ENCODE data around the gene PHACTR3.

Gene PHACTR3

DNA sequence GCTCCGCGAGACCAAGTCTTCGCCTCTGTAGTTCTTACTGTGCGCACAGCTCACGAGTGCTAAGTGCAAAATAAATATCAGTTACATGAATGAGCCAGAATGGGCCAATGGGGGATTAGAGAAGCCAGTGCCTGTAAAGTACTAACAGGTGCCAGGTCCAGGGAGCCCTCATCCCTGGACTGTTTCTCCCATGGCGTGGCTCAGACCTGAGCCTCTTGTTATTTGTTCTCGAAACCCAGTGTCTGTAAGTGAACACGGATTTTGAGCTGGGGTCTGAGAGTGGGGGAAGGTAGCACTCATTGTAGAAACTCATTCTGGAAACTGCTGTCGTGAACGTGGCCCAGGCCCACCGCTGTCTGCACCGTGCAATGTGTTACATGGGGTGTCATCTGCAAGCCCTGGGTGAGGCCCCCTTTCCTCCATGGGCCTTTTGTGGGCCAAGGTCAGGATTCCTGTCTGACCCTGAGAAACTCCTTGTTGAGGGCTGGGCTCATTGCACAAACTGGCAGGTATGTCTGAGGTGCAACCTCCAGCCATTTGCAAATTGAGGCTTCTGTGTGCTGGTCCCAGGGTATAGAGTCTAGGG lies 174.4 kb downstream of the PHACTR3 start:
- no peak for DNase-seq (ENCODE audit: low spot score)

DNA sequence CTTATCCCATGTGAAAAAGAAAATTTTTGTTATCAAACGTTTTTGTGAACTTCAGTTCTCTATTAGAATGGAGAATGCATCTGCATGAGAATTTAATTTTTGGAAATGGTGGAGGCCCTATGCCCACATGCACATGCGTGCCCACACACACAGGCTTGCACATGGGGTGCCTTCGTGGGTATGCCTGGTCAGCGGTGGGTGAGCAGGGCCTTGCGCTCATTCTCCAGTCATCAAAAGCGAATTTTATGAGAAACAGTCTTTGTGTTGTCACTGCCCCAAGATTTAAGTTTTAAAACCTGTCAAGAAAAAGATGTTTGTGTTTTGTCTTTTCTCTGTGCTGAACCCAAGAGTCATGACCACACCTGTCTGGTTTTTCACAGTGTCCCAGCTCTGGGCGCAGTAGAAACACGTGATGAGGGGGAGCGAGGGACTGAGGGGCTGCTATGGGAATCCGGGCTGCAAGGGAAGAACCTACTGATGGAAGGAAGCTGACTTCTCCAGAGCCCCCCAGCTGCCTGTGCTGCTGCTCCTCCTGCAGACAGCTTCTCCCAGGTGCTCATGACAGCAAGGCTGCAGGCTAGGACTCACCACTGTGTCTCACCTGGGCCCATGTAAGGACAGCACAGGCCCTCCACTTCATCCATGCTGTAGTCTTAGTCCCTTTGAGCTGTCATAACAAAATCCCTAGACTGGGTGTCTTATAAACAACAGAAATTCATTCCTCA lies 175.5 kb downstream of the PHACTR3 start:
- no peak for DNase-seq (ENCODE audit: low spot score)

DNA sequence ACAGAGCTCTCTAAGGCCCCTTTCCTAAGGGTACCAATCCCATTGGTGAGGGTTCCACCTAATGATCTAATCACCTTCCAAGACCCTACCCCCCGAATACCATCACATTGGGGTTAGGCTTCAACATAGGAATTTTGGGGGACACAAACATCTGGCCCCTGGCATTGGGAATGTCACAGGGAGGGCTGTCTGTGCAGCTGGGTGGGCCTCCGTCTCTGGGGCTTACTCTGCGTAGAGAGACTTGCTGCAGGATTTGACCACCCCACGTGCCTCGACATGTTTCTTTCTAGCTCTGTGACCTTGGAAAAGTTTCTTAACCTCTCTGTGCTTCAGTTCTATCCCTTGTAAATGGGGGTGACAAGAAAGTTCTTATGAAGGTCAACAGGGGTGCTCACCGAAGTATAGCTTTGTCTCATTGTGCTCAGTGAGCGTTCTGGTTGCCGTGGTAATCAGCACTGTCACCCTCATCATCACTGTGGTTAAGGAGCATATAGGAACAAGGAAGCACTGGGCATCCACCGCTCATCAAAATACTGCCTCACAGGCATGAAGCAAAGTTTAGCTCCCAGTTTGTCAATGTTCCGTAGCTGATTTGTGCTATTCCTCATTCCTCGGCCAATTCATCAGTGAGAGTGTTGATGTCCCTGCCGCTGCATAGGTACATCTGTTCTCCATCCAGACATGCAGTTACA lies 176.3 kb downstream of the PHACTR3 start:
- DNase-seq (ENCODE audit: low spot score), result no peak

DNA sequence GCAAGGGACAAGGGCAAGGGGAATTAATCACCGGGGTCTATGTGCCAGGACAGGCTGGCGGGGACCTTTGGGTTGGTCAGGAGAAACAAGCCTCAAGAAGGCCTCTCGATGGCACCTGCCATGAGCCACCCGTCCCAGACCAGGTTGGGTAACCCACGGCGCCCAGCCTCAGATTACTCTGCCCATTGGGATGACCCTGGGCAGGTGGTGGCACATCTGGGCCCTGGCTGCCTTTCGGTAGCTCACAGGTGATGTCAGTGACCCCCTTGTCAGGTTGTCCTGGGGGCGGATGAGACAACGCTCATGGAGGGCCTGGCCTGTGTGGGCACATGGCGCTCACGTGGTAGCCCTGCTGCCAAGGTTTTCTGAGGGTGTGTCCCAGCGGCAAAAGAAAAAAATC lies 176.9 kb downstream of the PHACTR3 start:
- DNase-seq (ENCODE audit: low spot score), result no peak

DNA sequence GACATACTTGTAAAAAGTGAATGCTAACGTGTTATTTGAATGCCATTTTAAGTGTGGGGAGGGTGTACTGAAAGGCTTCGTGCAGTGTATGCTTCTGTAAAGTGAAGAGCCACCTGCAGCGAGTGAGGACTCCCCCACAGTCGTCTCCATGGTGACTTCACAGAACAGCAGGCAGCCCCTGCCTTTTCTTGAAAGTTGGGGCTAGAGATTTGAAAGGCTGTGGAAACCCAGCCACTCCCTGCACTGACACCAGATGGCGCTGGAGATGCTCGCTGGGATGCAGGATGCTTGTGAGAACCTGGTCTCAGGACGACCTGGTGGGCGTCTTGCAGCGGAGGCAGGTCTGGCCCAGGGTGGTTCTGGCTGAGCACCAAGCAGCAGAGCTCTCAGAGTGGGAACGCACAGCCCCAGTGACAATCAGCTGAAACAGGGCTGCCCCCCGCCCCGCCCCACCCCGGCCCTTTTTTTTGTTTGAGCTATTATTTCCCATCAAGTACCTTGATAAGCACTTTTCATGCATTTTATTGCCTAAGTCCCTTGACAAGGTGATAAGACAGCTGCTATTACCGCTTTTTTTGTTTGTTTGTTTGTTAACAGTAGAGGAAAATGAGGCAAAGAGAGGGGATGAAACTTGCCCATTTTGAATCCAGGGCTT lies 178.8 kb downstream of the PHACTR3 start:
- no peak for DNase-seq (ENCODE audit: low spot score)

DNA sequence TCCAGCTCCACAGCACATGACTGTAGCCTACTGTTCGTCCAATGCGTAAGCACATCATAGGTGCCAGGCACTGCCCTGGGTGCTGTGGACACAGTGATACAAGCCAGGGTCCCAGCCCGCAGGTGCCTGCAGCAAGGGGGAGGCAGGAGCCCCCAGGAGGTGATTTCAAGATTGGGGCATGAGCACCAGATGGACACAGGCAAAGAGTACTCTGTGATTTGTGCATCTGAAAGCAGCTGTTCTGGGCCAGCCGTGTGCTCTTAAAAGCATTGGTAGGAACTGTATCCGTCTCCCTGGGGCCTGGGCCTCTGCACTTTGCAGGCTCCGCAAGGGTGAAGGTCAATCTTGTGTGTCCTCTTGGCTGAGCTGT lies 179.3 kb downstream of the PHACTR3 start:
- DNase-seq (ENCODE audit: low spot score), result no peak

DNA sequence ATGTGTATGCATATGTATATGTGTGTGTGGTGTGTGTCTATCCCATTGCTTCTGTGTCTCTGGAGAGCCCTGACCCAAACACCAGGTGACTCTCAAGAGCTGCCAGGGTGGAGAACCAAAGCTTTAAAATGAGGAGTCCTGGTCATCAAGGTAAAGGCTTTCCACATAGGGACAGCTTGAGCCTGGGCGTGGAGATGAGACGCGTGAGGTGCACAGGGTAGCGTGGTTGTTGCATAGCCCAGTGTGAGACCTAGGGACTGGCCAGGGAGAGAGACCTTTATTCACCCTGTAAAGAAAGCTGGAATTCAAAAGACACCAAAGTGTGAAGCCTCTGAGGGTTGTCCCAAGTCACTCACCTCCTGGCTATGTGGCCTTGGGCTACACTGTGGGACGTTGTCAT lies 180.0 kb downstream of the PHACTR3 start:
- no peak for DNase-seq (ENCODE audit: low spot score)

DNA sequence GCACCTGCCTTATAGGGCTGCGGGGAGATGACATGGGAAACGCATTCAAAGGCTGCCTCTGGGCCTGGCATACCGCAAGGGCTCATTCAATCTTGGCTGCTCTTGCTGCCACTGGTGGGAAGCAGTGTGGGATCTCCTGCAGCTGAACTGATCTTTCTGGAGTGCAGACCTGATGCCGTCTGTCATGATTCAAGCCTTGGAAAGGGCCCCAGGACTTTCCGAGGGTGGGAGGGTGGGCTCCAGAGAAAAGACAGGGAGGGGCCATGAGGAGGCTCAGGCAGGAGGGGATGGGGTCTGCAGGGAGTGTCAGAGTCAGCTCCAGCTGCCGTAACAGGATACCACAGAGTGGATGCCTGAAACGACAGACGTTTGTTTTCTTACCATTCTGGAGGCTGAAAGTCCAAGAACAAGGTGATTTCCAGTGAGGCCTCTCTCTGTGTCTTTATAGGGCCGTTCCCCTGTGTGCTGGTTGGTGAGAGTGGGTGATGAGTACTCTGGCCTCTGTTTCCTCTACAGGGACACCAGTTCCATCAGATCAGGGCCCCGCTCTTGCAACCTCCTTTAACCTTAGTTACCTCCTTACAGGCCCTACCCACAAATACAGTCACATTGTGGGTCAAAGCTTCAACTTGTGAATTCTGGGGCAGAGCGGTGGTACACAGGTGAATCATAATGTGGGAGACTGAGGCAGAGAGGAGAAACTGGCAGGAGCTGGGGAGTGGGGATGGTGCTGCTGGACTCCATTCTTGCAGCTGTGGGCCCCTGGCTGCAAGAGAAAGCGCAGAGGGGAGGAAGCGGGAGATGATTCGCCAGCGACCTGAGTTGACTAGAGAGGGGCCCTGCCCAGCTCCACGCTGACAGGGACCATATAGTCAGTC lies 180.7 kb downstream of the PHACTR3 start:
- DNase-seq (ENCODE audit: low spot score), result no peak

DNA sequence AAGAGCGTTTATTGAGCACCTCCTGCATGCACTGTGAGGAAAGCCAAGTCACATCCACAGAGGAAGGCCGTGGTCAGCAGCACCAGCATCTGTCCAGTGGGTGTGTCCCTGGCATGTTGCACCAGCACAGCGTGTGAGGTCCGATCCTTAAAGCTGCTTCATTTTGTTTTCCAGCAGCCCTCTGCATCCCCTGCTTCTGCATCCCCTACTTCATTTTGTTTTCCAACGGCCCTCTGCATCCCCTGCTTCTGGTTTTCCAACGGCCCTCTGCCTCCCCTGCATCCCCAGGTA lies 181.3 kb downstream of the PHACTR3 start:
- DNase-seq (ENCODE audit: low spot score), result no peak

DNA sequence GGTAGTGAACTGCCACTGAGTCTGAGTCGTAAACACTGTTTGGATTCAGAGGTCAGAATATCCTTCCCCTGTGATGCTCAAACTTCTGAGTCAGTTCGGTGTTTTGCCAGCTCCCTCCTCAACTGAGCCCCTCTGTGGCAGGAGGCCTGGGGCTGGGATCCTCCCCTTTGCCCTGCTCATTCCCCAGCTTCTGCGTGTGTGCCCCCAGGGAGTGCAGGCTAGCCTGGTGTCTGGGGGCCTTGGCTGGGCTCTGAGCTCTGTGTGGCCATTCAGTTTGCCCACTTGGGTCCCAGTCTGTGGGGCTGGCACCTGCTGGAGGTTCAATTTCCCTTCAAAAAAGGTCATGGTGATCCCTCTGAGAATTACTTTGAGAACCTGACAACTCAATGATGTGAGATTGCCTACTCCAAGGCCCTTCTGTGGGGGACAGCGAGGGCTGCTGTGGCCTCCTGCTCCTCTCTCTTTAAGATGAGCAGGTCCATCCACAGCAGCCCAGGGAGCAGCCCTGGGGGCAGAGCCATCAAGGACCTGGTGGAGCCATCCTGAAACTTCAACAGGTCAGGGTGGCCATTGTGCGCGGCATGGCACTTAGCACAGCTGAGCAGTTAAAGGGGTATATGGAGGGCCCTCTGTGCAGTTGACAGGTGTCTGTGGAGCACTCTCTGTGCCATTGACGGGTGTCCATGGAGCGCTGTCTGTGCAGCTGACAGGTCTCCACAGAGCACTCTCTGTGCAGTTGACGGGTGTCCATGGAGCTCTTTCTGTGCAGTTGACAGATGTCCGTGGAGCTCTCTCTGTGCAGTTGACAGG lies 181.9 kb downstream of the PHACTR3 start:
- no peak for DNase-seq (ENCODE audit: low spot score)

DNA sequence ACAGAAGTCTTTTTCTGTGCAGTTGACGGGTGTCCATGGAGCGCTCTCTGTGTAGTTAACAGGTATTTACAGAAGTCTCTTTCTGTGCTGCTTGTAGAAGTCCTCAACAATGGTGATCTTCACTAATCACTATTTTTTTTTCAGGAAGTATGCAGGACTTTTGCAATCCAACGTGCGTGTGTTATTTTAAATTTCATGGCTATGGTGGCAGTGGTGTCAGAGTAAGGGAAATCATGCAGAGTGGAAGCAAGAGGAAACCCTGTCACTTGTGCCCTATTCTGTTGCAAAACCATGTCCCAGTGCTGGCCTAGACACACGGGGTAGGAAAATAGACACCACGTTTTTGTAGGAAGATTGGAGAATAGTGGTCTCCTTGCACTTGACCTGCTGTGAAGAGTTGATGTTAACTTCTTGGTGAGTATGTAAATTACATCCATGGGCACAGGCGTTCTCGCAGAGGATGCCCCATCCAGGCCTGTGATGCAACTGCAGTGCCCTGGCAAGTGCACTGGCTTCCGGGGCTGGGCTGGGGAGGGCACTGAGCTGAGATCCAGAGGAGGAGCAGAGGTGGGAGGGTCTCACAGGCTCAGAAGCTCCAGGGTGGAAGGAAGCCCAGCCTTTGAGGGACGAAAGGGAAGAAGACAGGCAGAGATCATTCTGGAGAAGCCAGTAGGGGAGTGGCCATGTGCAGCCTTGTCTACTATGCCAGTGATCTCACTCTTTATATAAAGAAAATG lies 182.6 kb downstream of the PHACTR3 start:
- no peak for DNase-seq (ENCODE audit: low spot score)

DNA sequence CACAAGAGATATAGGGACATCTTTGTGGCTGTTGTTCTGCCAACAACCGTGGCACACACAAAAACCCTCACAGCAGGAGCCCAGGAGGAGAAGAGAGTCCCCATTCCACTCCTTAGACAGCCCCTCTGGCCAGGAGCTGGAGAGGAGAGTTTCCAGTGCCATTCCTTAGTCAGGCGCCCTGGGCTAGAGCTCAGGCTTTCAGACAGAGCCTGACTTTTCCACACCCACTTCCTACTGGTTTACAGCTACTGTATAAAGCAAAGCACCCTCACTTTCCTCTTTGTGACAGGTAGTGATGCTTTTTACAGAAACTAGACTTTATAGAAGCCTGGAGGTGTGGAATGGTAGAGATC lies 183.2 kb downstream of the PHACTR3 start:
- DNase-seq (ENCODE audit: low spot score), result no peak

DNA sequence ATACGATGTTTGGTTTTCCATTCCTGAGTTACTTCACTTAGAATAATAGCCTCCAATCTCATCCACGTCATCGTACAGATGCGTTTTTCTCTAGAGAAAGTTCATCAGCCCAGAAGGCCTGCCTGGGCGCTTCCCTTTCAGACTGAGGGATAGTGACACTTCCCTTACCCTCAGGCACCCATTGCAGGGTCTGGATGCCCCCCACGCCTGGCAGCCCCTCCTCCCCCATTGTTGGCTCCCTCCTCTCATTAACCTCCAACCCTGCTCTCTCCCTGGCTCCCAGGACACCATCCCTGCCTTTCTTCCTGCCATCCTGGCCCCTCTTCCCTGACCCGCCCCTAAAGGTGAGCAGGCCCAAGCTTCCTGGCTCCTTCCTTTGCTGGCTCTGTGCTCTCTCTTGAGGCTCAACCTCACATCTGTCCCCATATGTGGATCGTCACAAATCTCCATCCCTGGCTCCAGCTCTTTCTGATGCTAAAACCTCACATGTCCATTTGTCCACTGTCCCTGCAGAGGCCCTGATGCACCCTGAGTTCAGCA lies 183.9 kb downstream of the PHACTR3 start:
- DNase-seq (ENCODE audit: low spot score), result no peak

DNA sequence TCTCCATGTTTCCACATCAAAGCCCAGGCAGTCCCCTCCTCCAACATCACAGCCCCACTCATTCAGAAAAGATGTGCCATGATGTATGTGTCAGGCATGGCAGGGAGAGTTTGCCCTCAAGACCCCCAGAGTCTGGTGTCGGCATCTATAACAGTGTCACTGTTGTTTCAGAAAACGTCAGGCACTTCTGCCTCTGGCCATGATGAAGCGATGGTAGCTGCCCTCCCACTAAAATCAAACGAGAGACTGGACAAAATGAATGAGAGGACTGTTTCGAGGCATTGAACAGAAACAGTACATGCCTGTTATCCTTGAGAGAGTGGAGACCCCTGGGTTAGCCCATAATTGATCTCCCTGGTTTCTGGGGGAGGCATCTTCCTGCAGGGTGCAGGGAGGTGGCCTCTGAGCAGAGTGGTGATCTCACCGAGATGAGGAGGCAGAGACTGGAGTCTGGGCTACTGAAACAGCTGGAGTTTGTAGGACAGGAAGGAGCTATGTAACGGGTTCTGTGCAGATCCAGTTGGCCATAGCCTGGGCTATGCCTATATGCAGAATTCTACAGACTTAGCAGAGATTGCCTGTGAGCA lies 184.6 kb downstream of the PHACTR3 start:
- no peak for DNase-seq (ENCODE audit: low spot score)

DNA sequence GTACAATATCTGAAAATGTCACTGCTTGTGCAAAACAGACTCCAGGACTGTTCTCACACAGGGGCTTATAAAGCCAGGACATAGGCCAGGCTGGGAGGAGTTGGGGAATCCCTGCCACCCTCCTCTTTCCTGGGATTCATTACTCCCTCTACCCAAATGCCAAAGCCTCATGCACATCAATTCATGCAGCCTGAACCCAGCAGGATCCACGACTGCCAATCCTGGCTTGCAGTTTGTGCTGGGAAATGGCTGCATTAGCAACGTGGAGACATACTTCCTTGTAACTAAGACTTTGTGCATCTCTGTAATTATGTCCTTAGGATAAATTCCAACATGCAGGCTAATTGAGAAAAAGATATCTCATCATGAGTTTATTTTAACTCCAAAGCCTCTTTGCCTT lies 185.3 kb downstream of the PHACTR3 start:
- DNase-seq (ENCODE audit: low spot score), result no peak

DNA sequence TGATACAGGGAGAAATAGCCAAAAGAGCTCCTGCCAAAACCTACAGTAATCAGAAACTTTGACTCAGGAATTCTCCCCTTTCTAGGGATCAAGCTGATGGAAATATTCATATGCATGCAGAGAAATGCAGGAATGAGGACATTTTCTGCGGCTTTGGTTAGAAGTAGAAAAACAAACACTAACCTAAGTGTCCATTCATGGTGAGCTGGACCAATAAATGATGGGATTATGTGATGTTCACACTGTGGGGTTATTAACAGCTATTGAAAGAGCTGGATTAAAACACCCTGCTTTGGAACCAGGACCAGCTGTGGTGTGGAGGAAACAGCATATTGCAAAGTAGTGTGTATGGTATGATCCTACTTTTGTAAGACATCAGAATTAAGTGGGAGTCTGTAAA lies 186.0 kb downstream of the PHACTR3 start:
- DNase-seq (ENCODE audit: low spot score), result no peak

DNA sequence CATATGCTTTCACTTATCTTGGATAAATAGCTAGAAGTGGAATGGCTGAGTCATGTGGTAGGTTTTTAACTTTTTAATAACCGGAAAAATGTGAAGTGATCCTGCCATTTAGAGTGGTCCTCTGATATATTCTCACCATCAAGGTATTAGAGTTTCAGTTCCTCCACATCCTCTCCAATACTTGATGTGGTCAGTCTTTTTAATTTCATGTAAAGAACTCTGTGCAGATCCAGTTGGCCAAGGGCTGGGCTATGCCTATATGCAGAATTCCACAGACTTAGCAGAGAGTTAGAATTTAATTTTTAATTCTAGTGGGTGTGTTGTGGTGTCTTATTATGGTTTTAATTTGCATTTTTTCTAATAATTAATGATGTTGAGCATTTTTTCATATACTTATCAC lies 188.0 kb downstream of the PHACTR3 start:
- DNase-seq (ENCODE audit: low spot score), result no peak

DNA sequence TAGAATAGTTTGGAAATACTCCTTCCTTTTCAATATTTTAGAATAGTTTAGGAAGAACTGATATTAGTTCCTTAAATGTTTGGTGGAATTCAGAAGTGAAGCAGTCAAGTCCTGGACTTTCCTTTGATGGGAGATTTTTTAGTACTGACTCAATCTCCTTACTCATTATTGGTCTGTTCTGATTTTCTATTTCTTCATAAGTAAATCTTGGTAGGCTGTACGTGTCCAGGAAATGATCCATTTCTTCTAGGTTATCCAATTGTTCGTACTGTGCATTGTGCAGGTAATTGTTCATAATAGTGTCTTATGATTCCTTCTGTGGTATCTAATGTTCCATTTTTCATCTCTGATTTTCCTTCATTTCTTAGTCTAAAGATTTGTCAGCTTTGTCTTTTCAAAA lies 190.2 kb downstream of the PHACTR3 start:
- DNase-seq (ENCODE audit: low spot score), result no peak

DNA sequence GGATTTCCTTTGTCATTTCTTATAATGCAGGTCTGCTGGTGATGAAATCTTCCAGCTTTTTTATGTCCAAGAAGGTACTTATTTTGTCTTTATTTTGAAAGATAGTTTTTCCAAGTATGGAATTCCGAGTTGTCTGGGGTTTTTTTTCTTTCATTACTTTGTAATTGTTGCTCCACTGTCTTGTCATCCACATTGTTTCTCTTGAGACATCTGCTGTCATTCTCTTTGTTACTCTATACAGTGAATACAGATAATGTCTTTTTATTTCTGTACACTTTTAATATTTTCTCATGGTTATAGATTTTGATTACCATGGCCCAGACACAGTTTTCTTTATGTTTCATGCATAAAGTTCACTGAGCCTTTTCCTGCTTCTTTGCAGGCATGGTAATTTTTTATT lies 196.0 kb downstream of the PHACTR3 start:
- DNase-seq (ENCODE audit: low spot score), result no peak

DNA sequence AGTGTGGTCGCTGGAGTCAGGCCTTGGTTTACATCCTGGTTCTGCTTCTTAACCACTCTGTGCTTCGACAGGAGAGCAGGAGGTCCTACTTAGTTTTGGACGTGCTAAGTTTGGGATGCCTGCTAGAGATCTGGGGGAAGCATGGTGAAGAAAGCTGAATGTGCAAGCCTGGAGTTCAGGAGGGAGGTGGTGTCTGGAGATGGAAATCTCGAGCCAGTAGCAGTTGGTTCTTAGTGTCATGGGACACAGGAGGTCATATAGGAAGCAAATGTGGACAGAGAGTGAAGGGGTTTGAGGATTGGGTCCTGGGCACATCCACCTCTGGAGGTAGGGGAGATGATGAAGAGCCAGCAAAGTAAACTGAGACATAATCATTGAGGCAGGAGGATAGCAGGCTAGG lies 197.7 kb downstream of the PHACTR3 start:
- DNase-seq (ENCODE audit: low spot score), result no peak
